Adipocyte (in vitro differentiated cells): Measurements from ENCODE around the gene ZWILCH.

Experiments used
- DNase-seq: peaks from one replicate; pipeline ENCODE4 v3.0.0-alpha.2; 2015; ENCODE audit warnings: low read depth
- H3K27me3 ChIP-seq: replicated peaks from 2 replicates; pipeline ENCODE4 v1.7.0; 2013; ENCODE audit warnings: mild to moderate bottlenecking, low read length, moderate library complexity; ENCODE audit not compliant: control insufficient read depth, insufficient read depth
- H3K36me3 ChIP-seq: 2 replicates; pipeline ENCODE4 v1.7.0; 2013; ENCODE audit warnings: low read length, mild to moderate bottlenecking, moderate library complexity; ENCODE audit not compliant: control insufficient read depth, insufficient read depth, severe bottlenecking
- H3K4me1 ChIP-seq: 2 replicates; pipeline ENCODE4 v1.7.0; 2013; ENCODE audit warnings: mild to moderate bottlenecking, low read length, moderate library complexity; ENCODE audit not compliant: control insufficient read depth, insufficient read depth
- H3K4me3 ChIP-seq: 2 replicates; pipeline ENCODE4 v1.7.0; 2013; ENCODE audit warnings: mild to moderate bottlenecking, low read length, moderate library complexity
- H3K9ac ChIP-seq: 2 replicates; pipeline ENCODE4 v1.7.0; 2013; ENCODE audit warnings: mild to moderate bottlenecking, low read length, moderate library complexity
- H3K9me3 ChIP-seq: 2 replicates; pipeline ENCODE4 v1.7.0; 2013; ENCODE audit warnings: mild to moderate bottlenecking, low read length, moderate library complexity; ENCODE audit not compliant: control insufficient read depth

Gene ZWILCH

GRCh38 chr15:66474135-66474534 is 31.0 kb upstream of the ZWILCH start:
- no peak overlapping the region for H3K4me3 ChIP-seq
- H3K36me3 ChIP-seq = no peaks in the 10 kb centered on the region
- H3K27me3 ChIP-seq = no peaks in the 10 kb centered on the region
- H3K4me1 ChIP-seq = peaks cover 23% of the 10 kb centered on the region
- DNase-seq = no peak
- H3K9ac ChIP-seq = no peak overlapping the region
- no peaks in the 10 kb centered on the region for H3K9me3 ChIP-seq

GRCh38 chr15:66474963-66475362 is 30.2 kb upstream of the ZWILCH start:
- H3K9ac ChIP-seq = no peak overlapping the region
- H3K4me3 ChIP-seq = no peak overlapping the region
- H3K36me3 ChIP-seq = no peaks in the 10 kb centered on the region
- no peaks in the 10 kb centered on the region for H3K9me3 ChIP-seq
- peaks cover 23% of the 10 kb centered on the region for H3K4me1 ChIP-seq
- DNase-seq = no peak
- H3K27me3 ChIP-seq = no peaks in the 10 kb centered on the region

- H3K9me3 ChIP-seq = no peaks in the 10 kb centered on the region
- H3K4me3 ChIP-seq = no peak overlapping the region
- H3K27me3 ChIP-seq = no peaks in the 10 kb centered on the region
- no peak for DNase-seq
- peaks cover 2% of the 10 kb centered on the region for H3K36me3 ChIP-seq
- H3K9ac ChIP-seq = no peak overlapping the region
- peaks cover 23% of the 10 kb centered on the region for H3K4me1 ChIP-seq
Measured at GRCh38 chr15:66476535-66476934, 28.6 kb upstream of the ZWILCH start.

GRCh38 chr15:66477011-66477410 is 28.1 kb upstream of the ZWILCH start:
- Histone ChIP-seq H3K36me3 (peaks cover 7% of the 10 kb centered on the region), H3K9ac (no peak overlapping the region), H3K27me3 (no peaks in the 10 kb centered on the region), H3K4me3 (no peak overlapping the region), H3K9me3 (no peaks in the 10 kb centered on the region), H3K4me1 (peaks cover 22% of the 10 kb centered on the region)
- no peak for DNase-seq

DNA sequence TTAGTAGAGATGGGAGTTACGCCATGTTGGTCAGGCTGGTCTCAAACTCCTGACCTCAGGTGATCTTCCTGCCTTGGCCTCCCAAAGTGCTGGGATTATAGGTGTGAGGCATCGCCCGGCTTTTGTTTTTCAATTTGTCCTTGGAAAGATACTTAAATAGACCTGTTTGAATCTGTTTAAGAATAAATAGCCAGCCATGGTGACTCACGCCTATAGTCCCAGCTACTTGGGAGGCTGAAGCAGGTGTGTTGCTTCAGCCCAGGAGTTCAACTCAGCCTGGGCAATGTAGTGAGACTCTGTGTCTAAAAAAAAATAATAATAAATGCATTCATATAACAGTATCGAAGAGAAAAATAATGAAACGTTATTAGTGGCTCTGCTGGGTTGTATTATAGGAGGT is 24.9 kb upstream of the ZWILCH start:
- no peak overlapping the region for H3K4me3 ChIP-seq
- no peak overlapping the region for H3K9ac ChIP-seq
- no peaks in the 10 kb centered on the region for H3K9me3 ChIP-seq
- no peak for DNase-seq
- no peaks in the 10 kb centered on the region for H3K27me3 ChIP-seq
- peaks cover 7% of the 10 kb centered on the region for H3K4me1 ChIP-seq
- H3K36me3 ChIP-seq = peaks cover 13% of the 10 kb centered on the region

- Histone ChIP-seq H3K9me3 (no peaks in the 10 kb centered on the region), H3K9ac (no peak overlapping the region), H3K4me3 (no peak overlapping the region), H3K27me3 (no peaks in the 10 kb centered on the region), H3K36me3 (peaks cover 13% of the 10 kb centered on the region), H3K4me1 (peaks cover 7% of the 10 kb centered on the region)
- no peak for DNase-seq
Measured at GRCh38 chr15:66481107-66481856, 23.8 kb upstream of the ZWILCH start.

- Histone ChIP-seq H3K27me3 (no peaks in the 10 kb centered on the region), H3K36me3 (peaks cover 14% of the 10 kb centered on the region), H3K9ac (no peak overlapping the region), H3K4me3 (no peak overlapping the region), H3K4me1 (peaks cover 7% of the 10 kb centered on the region), H3K9me3 (no peaks in the 10 kb centered on the region)
- DNase-seq = no peak
Measured at GRCh38 chr15:66482539-66482938, 22.6 kb upstream of the ZWILCH start.

DNA sequence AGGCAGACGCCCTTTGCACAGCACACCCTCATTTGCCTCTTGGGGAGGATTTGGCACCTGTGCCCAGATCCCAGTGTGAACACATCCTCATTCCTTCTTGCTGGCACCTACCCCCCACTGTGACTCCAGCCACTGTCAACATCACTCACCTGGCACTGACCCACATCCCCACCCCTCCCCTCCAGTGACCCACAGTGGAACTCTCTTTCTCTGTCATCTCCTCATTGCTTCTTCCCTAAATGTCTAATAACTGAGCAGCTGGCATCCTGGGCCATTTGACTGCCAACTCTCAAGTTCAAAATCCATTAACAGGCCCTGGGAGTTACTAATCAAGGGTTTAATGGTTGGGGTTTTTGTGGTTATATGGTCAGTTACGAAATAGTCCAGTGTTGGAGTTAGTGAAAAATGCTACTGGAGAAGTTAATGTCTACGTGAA is 22.0 kb upstream of the ZWILCH start:
- Histone ChIP-seq H3K9ac (no peak overlapping the region), H3K9me3 (no peaks in the 10 kb centered on the region), H3K4me1 (peaks cover 7% of the 10 kb centered on the region), H3K4me3 (no peak overlapping the region), H3K27me3 (no peaks in the 10 kb centered on the region), H3K36me3 (peaks cover 20% of the 10 kb centered on the region)
- DNase-seq = no peak

DNA sequence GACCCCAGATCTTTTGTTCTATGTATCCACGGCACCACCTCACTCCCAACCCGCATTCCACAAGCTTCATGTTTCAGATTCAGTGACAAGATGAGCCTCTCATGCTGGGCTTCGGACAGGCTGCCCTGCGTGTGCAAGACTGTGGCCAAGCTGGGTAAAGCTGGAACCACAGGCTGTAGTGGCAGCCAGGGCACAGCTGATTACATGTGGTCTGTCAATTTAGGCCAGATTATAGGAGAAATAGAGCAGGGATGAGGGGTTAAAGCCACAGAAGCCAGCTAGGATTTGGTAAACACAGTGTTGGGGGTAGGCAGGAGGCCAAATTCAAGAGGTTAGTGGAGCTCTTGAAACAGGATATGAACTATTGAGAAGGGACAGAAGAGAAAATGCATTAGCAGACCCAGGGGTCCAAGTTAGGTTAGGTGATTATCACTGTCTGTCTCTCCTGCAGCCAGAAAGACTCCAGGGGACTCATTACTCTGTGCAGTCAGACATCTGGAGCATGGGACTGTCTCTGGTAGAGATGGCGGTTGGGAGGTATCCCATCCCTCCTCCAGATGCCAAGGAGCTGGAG is 20.5 kb upstream of the ZWILCH start:
- Histone ChIP-seq H3K4me1 (peaks cover 7% of the 10 kb centered on the region), H3K4me3 (no peak overlapping the region), H3K27me3 (no peaks in the 10 kb centered on the region), H3K9ac (no peak overlapping the region), H3K9me3 (no peaks in the 10 kb centered on the region), H3K36me3 (peaks cover 35% of the 10 kb centered on the region)
- DNase-seq = no peak

DNA sequence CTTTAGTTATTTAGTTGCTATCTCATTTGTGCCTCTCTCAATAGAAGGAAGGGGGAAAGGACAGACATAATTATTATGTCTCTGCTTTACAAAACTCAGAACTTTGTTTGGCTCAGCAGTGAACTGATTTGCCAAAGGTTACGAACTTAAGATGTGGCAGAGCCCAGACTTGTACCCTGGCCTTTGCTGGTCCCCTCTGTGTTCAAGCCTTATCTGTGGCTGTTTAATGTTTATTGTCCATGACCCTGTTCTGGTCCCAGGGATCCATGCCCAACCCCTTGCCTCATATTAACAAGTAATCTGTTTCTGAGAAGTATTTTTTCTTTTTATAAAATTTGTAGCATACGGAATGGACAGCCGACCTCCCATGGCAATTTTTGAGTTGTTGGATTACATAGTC is 18.2 kb upstream of the ZWILCH start:
- Histone ChIP-seq H3K36me3 (peaks cover 52% of the 10 kb centered on the region), H3K4me3 (no peak overlapping the region), H3K27me3 (no peaks in the 10 kb centered on the region), H3K9me3 (no peaks in the 10 kb centered on the region), H3K9ac (no peak overlapping the region), H3K4me1 (peaks cover 7% of the 10 kb centered on the region)
- no peak for DNase-seq

- Histone ChIP-seq H3K9me3 (no peaks in the 10 kb centered on the region), H3K4me1 (peaks cover 5% of the 10 kb centered on the region), H3K9ac (no peak overlapping the region), H3K36me3 (peaks cover 57% of the 10 kb centered on the region), H3K27me3 (no peaks in the 10 kb centered on the region), H3K4me3 (no peak overlapping the region)
- DNase-seq = no peak
Measured at GRCh38 chr15:66488525-66488924, 16.6 kb upstream of the ZWILCH start.
